Chondrocyte (in vitro differentiated cells): ENCODE data around the gene CUL2. TPM values are rescaled to one million over a fixed set of nuclear protein-coding genes. Genes with fewer than 3 reads are reported as not detected.

Experiments
- DNase-seq: peaks from one replicate; pipeline ENCODE4 v3.0.0; 2021; ENCODE audit warnings: mixed read lengths, low spot score
- H3K27ac Mint-ChIP-seq: one replicate; pipeline ENCODE4 v1.8.0; 2021; ENCODE audit warnings: mild to moderate bottlenecking, moderate library complexity, mixed read lengths; ENCODE audit not compliant: unreplicated experiment
- H3K27me3 Mint-ChIP-seq: 2 replicates; pipeline ENCODE4 v1.8.0; 2021; ENCODE audit warnings: low read depth, mixed read lengths
- H3K36me3 Mint-ChIP-seq: 2 replicates; pipeline ENCODE4 v1.8.0; 2021; ENCODE audit warnings: low read depth, mixed read lengths
- H3K4me1 Mint-ChIP-seq: 2 replicates; pipeline ENCODE4 v1.8.0; 2021; ENCODE audit warnings: low read depth, mild to moderate bottlenecking, mixed read lengths
- H3K4me3 Mint-ChIP-seq: one replicate; pipeline ENCODE4 v1.8.0; 2021; ENCODE audit warnings: mild to moderate bottlenecking, moderate library complexity, mixed read lengths; ENCODE audit not compliant: unreplicated experiment
- H3K9me3 Mint-ChIP-seq: 2 replicates; pipeline ENCODE4 v1.8.0; 2021; ENCODE audit warnings: low read depth, mixed read lengths
- CTCF ChIP-seq: fragments of 200-600 bp; sonication (generic); IDR thresholded peaks from 2 replicates; pipeline ENCODE4 v1.5.0; 2021; ENCODE audit warnings: antibody characterized with exemption, mild to moderate bottlenecking, moderate library complexity
- long read RNA-seq: library from polyadenylated mRNA; stranded (forward); transcript quantifications from one replicate; pipeline ENCODE4 v2.0.0, GENCODE V29; 2021
- total RNA-seq: library from RNA; stranded (reverse); gene quantifications from 3 replicates; pipeline ENCODE4 v1.2.1, GENCODE V29; 2021

Gene CUL2
- 29.9 to 38.3 TPM (median 32.8 TPM) in 3 replicates for total RNA-seq
- long read RNA-seq, full-length matches to known transcripts: 79 of 104 reads
- long read RNA-seq, partial matches to known transcripts: 11 of 104 reads
- long read RNA-seq, other reads (novel, unspliced or antisense): 14 of 104 reads

- no peak for TF ChIP-seq CTCF
- Mint-ChIP-seq H3K4me3 (peak within 1 kb of the TSS; percentile 87), H3K27ac (peak within 1 kb of the TSS; percentile 88)
Measured at GRCh38 chr10:35090162-35090954, at the start of gene CUL2. CUL2 (minus strand) TSS chr10:35090341; CDS start chr10:35071317, 19,024 bp downstream.

GRCh38 chr10:35136263-35136815 lies 46.2 kb upstream of the CUL2 start:
- Mint-ChIP-seq H3K9me3 (no peaks in the 10 kb centered on the region), H3K36me3 (no peaks in the 10 kb centered on the region), H3K27ac (no peak overlapping the region), H3K27me3 (no peaks in the 10 kb centered on the region), H3K4me1 (no peaks in the 10 kb centered on the region), H3K4me3 (no peak overlapping the region)
- no peak for TF ChIP-seq CTCF
- DNase-seq: no peak

More at GRCh38 chr10:35090162-35090954, at the start of gene CUL2:
- no peaks in the 10 kb centered on the region for H3K36me3 Mint-ChIP-seq
- peaks cover 4% of the 10 kb centered on the region for H3K9me3 Mint-ChIP-seq
- DNase-seq: peak; percentile 96
- H3K4me1 Mint-ChIP-seq: peaks cover 40% of the 10 kb centered on the region
- no peaks in the 10 kb centered on the region for H3K27me3 Mint-ChIP-seq

- Mint-ChIP-seq H3K4me3 (no peak overlapping the region), H3K4me1 (peaks cover 3% of the 10 kb centered on the region), H3K36me3 (no peaks in the 10 kb centered on the region), H3K27me3 (no peaks in the 10 kb centered on the region), H3K27ac (no peak overlapping the region), H3K9me3 (no peaks in the 10 kb centered on the region)
- no peak for TF ChIP-seq CTCF
- no peak for DNase-seq
Measured at GRCh38 chr10:35135861-35136260, 45.7 kb upstream of the CUL2 start.

GRCh38 chr10:35133586-35133985 lies 43.4 kb upstream of the CUL2 start:
- H3K9me3 Mint-ChIP-seq: no peaks in the 10 kb centered on the region
- no peak for TF ChIP-seq CTCF
- no peak overlapping the region for H3K27ac Mint-ChIP-seq
- H3K4me1 Mint-ChIP-seq: peaks cover 19% of the 10 kb centered on the region
- H3K27me3 Mint-ChIP-seq: no peaks in the 10 kb centered on the region
- DNase-seq: no peak
- no peaks in the 10 kb centered on the region for H3K36me3 Mint-ChIP-seq
- H3K4me3 Mint-ChIP-seq: no peak overlapping the region

- Mint-ChIP-seq H3K27me3 (no peaks in the 10 kb centered on the region), H3K36me3 (no peaks in the 10 kb centered on the region), H3K9me3 (no peaks in the 10 kb centered on the region), H3K27ac (no peak overlapping the region), H3K4me3 (no peak overlapping the region), H3K4me1 (peaks cover 24% of the 10 kb centered on the region)
- no peak for DNase-seq
- TF ChIP-seq CTCF: no peak
Measured at GRCh38 chr10:35132727-35133126, 42.6 kb upstream of the CUL2 start.
